Testis (tissue), 2 donors: Measurements from ENCODE around the gene POU6F1.

Experiments
- CTCF ChIP-seq, 3 experiments: fragments of 450-650 bp in 2 of 3; fragments of 200-600 bp in 1 of 3; sonication (generic) in 1 of 3; IDR thresholded peaks; one replicate each; pipeline ENCODE4 v1.5.1; 2016 to 2019; ENCODE audit warnings: antibody characterized with exemption in 3 of 3, mild to moderate bottlenecking in 2 of 3, moderate library complexity in 1 of 3
- POLR2A ChIP-seq: fragments of 450-650 bp; IDR thresholded peaks from one replicate; pipeline ENCODE4 v1.6.1; 2017; ENCODE audit warnings: antibody characterized with exemption, mild to moderate bottlenecking, moderate library complexity

- peak; percentile 19 to 57 (median 45) for TF ChIP-seq CTCF (IDR thresholded peaks at IDR 0.05)
- TF ChIP-seq POLR2A = no peak
Observed at GRCh38 chr12:51217968-51218606, at the start of gene POU6F1.
